HG02870 (cell line): Measurements from ENCODE around the gene CDKAL1.

ENCODE experiments used
- ATAC-seq: cut with Tn5 transposase; IDR thresholded peaks from one replicate; pipeline ENCODE4 v1.9.1; 2021; ENCODE audit warnings: mild to moderate bottlenecking, moderate library complexity; ENCODE audit not compliant: unreplicated experiment

CDKAL1 gene

GRCh38 chr6:20789162-20789561 lies 254.9 kb downstream of the CDKAL1 start:
- ATAC-seq, result no peak

DNA sequence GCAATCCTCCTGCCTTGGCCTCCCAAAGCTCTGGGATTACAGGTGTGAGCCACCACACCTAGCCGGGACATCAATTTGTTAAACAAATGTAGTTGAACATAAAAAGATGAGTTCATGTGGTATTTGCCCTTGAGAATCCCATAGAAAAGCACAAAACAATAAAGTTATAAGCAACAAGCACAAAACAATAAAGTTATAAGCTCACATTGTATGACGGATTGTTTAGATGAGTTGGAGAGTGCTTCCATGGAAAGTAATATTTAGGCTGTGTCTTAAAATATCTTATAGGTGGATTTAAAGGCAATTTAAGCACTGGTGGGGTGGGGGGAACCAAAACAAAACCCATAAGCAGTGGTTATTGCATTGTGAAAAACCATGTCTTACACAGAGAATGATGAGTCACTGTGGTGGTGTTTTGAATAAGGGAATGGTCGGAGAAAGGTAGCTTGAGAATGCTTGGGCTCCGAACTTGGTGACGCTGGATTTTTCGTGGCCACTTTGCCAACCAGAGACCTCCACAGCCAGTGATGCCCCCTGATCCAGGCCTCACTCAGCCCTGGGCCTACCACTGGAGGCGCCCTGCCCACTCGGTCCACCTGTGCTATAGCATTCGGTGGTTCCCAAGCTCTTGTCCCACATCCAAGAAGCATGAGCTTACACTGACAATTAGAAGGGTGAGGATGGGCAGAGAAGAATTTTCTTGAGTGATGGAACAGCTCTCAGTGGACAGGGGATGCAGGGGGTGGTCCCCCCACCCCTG lies 256.0 kb downstream of the CDKAL1 start:
- ATAC-seq, result no peak

DNA sequence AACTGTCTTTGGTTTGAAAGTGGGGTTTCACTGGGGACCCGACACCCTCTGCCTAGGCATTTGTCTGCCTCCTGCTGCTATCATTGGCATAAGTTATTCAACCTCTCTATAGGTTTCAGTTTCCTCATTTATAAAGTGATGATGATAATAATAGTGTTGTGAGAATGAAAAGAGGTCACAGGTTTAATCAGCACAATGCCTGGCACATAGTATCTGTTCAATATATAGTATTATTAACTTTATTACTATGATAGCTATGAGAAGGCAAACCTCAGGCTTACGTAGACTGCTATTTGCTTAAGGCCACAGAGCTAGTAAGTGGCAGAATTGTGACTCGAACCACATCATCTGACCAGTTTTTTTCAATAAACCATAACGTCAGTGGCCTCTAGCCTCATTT lies 256.8 kb downstream of the CDKAL1 start:
- no peak for ATAC-seq

DNA sequence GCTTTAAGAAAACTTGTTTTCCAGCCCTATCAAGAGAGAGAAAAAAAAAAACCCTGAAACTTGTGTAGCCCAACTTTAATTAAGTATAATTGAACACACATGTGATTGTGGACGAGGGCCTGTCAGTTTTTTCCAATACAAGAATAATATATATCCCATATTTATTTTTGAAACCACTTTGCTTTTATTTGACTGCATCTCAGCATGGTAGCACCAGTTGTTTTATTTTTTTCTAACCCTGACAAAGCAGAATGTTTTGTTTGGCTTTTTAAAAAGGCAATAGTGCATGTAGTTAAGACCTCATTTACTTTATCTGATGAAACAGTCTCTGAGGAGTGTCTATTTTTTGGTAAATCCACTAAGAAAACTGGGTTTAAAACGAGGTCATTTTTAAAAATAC lies 257.7 kb downstream of the CDKAL1 start:
- no peak for ATAC-seq

DNA sequence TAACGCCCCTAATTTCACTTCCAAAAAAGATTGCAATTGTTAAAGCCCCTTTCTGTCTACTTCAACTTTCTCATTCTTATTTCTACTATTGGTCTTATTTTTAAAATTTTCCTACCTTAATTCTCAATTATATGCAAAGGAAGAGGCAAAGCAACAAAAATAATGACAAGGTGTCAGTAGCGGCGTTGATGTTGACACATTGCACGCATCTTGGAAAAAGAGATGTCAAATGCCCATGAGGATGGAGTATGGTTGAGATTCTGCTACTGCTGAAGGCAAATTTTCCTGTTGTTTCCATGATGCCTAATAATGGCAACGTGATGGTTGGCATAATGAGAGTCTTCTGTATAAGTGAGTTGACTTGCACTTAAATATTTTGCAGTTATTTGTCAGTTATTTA lies 258.9 kb downstream of the CDKAL1 start:
- ATAC-seq, result no peak

GRCh38 chr6:20797597-20797996 lies 263.3 kb downstream of the CDKAL1 start:
- ATAC-seq, result no peak

- no peak for ATAC-seq
Observed at GRCh38 chr6:20800229-20800628, 266.0 kb downstream of the CDKAL1 start.

DNA sequence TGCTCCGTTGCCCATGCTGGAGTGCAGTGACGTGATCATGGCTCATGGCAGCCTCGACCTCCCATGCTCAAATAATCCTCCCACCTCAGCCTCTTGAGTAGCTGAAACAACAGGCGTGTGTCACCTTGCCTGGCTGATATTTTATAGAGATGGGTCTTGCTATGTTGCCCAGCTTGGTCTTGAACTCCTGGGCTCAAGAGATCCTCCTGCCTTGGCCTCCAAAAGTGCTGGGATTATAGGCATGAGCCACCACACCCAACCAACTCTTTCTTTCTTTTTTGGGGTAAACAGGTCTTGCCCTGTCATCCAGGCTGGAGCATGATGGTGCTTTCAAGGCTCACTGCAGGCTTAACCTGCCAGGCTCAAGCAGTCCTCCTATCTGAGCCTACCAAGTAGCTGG lies 266.4 kb downstream of the CDKAL1 start:
- ATAC-seq, result no peak

- no peak for ATAC-seq
Observed at GRCh38 chr6:20801595-20801994, 267.3 kb downstream of the CDKAL1 start.

DNA sequence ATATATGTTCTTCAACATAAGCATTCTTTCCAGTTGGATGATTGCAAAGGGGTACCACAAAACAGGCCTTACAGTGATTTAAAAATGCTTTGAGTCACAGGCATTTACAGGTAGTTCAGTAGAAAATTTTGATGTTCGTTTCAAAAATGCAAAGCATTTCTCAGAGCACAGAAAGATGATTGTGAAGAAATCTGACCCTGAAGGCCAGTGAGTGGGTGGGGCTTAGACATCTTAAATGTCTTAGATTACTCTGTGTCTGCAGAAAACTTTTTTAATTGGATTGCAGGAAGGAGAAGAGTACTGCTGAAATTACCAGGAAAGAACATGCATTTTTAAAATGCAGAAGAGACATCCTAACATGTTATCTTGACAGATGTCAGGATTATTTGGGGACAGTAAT lies 268.3 kb downstream of the CDKAL1 start:
- ATAC-seq, result no peak

DNA sequence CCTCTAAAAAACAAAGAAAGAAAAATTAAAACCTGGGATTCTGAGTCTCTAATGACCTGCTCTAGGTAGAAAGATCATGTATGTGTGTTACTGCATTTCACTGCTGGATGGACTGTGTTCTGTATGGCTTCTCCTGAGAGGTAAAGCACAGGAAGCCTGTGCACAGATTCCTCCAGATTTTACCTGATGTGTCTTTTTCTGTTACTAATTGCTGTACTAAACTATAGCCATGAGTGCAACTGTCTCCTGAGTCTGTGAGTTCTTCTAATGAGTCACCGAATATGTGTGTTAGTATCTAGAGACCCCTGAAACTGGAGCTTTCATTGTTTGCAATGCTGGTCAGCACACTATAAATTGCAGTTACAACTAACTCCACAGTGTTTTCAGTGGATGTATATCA lies 270.8 kb downstream of the CDKAL1 start:
- peak; percentile 90 for ATAC-seq

DNA sequence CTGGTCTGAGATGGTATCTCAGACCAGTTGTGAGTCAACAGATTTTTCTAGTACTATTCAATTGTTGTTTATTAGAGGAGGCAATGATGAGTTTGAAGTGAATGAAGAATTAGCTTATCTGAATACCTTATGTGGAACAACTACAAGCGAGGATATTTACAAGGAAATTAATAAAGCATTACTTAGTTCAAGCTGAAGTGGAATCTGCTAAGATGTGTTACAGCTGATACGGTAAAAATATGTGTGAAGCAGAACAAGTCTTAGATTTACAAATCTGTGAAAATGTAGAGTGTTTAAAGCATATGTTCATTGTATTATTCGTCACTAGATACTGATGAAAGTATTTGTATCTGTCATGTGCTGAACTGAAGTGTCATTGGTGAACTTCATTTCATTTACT lies 272.4 kb downstream of the CDKAL1 start:
- ATAC-seq, result no peak

- no peak for ATAC-seq
Observed at GRCh38 chr6:20808439-20808838, 274.2 kb downstream of the CDKAL1 start.

DNA sequence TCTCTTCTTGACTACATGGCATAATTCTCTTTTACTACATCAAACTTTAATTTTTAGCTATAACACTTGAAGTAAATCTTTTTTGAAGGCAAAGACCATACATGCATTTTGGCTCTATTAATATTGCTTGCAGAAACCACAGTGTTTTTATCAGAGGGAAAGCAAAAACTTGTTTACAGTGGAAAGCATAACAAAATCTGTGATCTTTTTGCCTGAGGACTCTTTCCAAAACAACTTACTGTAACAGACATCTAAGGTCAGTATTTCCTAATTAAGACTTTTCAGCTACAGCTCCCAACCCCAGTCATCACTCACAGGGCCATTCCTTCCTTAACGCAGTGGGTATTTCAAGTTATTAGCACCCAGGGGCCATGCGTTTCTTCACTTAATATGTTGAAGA lies 274.7 kb downstream of the CDKAL1 start:
- no peak for ATAC-seq

GRCh38 chr6:20810727-20811108 lies 276.5 kb downstream of the CDKAL1 start:
- ATAC-seq, result no peak

- ATAC-seq, result no peak
Observed at GRCh38 chr6:20811109-20811761, 277.0 kb downstream of the CDKAL1 start.

DNA sequence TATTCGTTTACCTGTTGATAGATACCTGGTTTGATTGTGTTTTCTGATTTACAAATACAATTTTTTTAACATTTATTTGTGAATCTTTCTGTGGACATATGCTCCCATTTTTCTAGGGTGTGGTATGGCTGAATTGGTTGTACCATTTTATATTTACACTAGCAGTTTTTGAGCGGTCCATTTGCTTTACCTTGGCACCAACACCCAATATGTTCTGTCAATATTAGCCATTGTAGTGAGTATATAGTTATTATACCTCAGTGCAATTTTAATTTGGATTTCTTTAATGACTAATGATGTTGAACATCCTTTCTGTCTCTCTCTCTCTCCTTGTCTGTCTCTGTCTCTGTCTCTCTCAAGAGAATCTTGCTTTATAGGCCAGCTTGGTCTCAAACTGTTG lies 278.5 kb downstream of the CDKAL1 start:
- ATAC-seq, result no peak

DNA sequence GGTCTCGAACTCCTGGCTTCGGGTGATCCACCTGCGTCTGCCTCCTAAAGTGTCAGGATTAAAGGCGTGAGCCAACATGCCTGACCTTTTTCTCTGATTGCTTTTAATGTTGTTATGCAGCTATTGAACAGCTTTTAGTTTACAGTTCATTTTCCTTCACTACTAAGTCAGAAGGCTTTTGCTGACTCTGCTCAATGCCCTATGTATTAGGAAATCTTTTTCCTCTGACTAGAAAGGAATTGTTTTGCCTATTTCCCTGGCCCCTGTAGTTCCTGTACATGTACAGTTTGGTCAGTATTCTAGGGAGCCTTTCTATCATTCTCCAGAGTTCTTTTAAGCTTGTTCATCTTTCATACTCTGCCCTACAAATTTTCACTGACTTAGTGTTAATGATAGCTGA lies 280.2 kb downstream of the CDKAL1 start:
- ATAC-seq, result no peak

- ATAC-seq, result no peak
Observed at GRCh38 chr6:20816126-20816525, 281.9 kb downstream of the CDKAL1 start.

DNA sequence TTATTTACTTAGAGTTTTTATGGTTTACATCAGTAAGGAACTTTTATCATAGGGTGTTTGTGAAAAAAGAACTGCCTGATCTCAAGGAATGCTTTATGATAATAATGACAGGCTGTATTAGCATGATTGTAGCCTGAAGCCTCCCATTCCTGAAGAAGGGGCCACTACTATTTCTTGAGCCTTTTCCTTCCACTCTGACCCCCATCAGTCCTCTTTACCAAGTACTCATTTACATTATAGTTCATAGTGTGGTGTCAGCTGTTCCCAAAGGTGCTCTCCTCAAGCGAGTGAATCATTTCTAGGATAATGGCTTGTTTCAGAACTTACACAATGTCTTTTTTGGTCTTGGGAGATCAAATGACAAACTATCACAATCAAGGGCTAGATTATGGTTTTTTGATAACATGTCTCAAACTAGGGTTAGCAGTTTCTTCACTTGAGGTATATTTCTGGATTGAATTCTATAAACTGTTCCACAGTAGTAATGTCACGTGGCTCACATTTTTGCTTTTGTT lies 283.6 kb downstream of the CDKAL1 start:
- ATAC-seq, result no peak

DNA sequence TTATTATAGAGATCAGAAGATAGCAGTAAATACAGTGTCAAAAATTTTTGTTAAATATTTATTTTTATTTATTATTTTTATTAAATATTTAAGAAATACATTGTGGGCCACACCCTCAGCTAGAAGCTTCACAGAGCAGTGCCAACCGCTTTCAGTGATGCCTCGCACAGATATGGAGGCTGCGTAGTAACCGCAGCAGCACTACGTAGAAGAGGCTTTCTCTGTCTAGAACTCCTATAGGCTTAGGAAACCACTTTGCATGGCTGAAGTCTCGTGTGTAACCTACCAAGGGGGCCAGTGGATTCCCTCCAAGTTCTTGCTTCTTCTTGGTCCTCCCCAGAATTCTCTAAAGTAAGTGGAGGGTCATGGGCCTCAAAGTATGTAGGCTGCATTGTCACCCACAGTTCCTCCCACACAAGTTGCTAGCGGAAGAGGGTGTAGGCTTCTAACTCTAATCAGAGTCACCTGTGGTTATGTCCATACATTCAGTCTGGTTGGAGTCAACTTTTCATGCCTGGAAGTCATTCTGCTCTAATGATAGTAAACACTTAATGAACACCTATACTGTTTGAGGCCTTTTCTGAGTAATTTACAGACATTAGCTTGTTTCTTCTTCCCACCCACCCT lies 285.6 kb downstream of the CDKAL1 start:
- ATAC-seq, result no peak

DNA sequence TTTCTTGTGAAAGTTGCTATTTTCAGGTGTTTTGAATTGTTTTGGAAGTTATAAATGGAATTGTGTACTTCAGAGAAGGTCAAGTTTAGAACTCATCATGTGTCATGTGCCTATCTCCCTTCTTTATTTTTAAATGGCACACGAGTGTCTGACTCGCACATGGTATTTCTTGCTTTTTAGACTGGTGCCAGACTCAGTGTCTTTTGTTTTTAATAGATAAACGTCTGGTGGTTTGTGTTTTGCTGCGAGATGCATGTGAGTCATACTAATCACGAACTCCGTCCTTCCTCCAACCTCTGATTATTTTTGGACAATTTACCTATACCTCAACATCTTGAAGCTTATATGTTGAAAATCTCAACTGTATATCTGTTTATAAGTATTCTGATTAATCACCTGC lies 292.1 kb downstream of the CDKAL1 start:
- no peak for ATAC-seq
